Uterus (tissue), 4 donors: ENCODE measurements around the gene FUCA1. TPM values are rescaled to one million over a fixed set of nuclear protein-coding genes. Genes with fewer than 3 reads are reported as not detected.
A peak's percentile ranks its signal among the peaks of the same experiment; 100 is the strongest.
"Not testable (repeated sequence)": the region's sequence is repeated elsewhere in the genome, so short reads cannot be mapped to it uniquely, and the experiment has no call there.

ENCODE experiments used
- DNase-seq, 2 donors: peaks; one replicate each; pipeline ENCODE4 v3.0.0-alpha.2; 2019 to 2020
- H3K27ac ChIP-seq, 2 donors: fragments of 200-600 bp; sonication (generic); 1 replicate in 1 of 2; 2 replicates in 1 of 2; pipeline ENCODE4 v1.5.1; 2016 to 2018
- H3K27me3 ChIP-seq, 2 donors: fragments of 200-600 bp; sonication (generic); one replicate each; pipeline ENCODE4 v1.5.1; 2018 to 2019; ENCODE audit warnings: control low read depth in 1 of 2
- H3K36me3 ChIP-seq, 2 donors: fragments of 200-600 bp; sonication (generic); one replicate each; pipeline ENCODE4 v1.5.1; 2019; ENCODE audit warnings: control low read depth in 1 of 2
- H3K4me1 ChIP-seq, 2 donors: fragments of 200-600 bp; sonication (generic); one replicate each; pipeline ENCODE4 v1.5.1; 2018 to 2019; ENCODE audit warnings: control low read depth in 1 of 2
- H3K4me3 ChIP-seq, 2 donors: fragments of 200-600 bp; sonication (generic); 1 replicate in 1 of 2; 2 replicates in 1 of 2; pipeline ENCODE4 v1.5.1; 2018 to 2019; ENCODE audit warnings: mild to moderate bottlenecking in 1 of 2
- H3K9me3 ChIP-seq, 2 donors: fragments of 200-600 bp; sonication (generic); one replicate each; pipeline ENCODE4 v1.5.1; 2019; ENCODE audit warnings: control low read depth in 1 of 2
- CTCF ChIP-seq, 4 experiments: fragments of 200-600 bp in 2 of 4; fragments of 450-650 bp in 2 of 4; sonication (generic) in 2 of 4; IDR thresholded peaks; one replicate each; pipeline ENCODE4 v1.5.1; 2016 to 2019; ENCODE audit warnings: antibody characterized with exemption in 4 of 4, mild to moderate bottlenecking in 2 of 4, moderate library complexity in 1 of 4
- POLR2A ChIP-seq, 2 donors: fragments of 450-650 bp; IDR thresholded peaks; one replicate each; pipeline ENCODE4 v1.6.1; 2016; ENCODE audit warnings: antibody characterized with exemption in 2 of 2, mild to moderate bottlenecking in 1 of 2, moderate library complexity in 1 of 2
- intact Hi-C: fragments of 100-400 bp; cut with DNase I; formaldehyde crosslinking; loops from one replicate; pipeline ENCODE4 v1.15.1; 2023; ENCODE audit warnings: low total_unique reads
- total RNA-seq, 4 donors: library from RNA; depleted of rRNA in 3 of 4; stranded (reverse); fragments of >200 nt in 3 of 4; gene quantifications; one replicate each; pipeline versions ENCODE4 v1.1.0 to v1.2.4, GENCODE V29; 2014 to 2023
- donor health status: DM: yes; HTN: yes; CAD: no.

FUCA1 gene
- total RNA-seq, 4 donors from 2014 or later: 1.8 to 50.0 (median 23.0) TPM

- no peaks in the 10 kb centered on the region for H3K4me1 ChIP-seq
- TF ChIP-seq CTCF (IDR thresholded peaks at IDR 0.05) (no peak), POLR2A (IDR thresholded peaks at IDR 0.05) (no peak)
- no peak overlapping the region for H3K27ac ChIP-seq
- no peaks in the 10 kb centered on the region for H3K36me3 ChIP-seq
- no peaks in the 10 kb centered on the region for H3K9me3 ChIP-seq
- no peak overlapping the region for H3K4me3 ChIP-seq
- no peak for DNase-seq
- intact Hi-C loops: no loop called here
- no peaks in the 10 kb centered on the region for H3K27me3 ChIP-seq
Observed at GRCh38 chr1:23843644-23844043, 24.4 kb downstream of the FUCA1 start.

DNA sequence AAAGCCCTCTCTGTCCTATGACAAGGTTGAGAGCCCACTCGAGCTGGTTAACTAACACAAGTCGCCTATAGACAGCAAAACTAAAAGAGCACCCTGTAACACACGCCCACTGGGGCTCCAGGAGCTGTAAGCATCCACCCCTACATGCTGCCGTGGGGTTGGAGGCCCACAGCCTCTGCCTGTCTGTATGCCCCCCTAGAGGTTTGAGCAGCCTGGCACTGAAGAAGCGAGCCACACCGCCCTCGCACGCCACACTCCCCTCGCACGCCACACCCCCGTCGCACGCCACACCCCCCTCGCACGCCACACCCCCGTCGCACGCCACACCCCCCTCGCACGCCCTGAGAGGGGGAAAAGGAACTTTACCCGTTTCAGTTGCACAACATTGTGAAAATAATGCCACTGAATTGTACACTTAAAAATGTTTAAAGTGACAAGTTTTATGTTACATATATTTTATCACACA, 29.7 kb downstream of the FUCA1 start:
- Histone ChIP-seq H3K4me1 (no peaks in the 10 kb centered on the region), H3K36me3 (no peaks in the 10 kb centered on the region), H3K27me3 (no peaks in the 10 kb centered on the region), H3K27ac (no peak overlapping the region), H3K9me3 (no peaks in the 10 kb centered on the region), H3K4me3 (peak overlapping the region in 1 of 2 donors; percentile 28)
- intact Hi-C loops: no loop called here
- no peak for TF ChIP-seq CTCF (IDR thresholded peaks at IDR 0.05)
- TF ChIP-seq POLR2A (IDR thresholded peaks at IDR 0.05): no peak
- peak; percentile 53 to 57 for DNase-seq

DNA sequence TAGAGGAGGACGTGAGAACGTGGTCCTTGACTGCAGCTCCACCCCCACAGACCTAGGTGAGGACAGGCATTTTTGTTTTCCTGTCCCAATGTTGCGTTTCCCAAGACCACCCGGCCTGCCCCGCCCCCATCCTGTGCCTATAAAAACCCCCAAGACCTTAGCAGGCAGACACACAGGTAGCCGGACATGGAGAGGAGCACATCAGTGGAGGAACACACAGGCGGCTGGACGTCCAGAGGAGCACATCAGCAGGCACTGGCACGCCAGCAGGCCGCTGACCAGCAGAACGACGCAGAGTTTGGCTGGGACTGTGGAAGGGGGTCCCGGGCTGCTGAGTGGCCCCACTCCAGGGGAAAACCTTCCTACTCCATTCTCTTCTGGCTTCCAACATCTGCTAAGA, 30.2 kb downstream of the FUCA1 start:
- intact Hi-C loops: no loop called here
- Histone ChIP-seq H3K4me3 (peak overlapping the region in 1 of 2 donors; percentile 28), H3K4me1 (no peaks in the 10 kb centered on the region), H3K9me3 (no peaks in the 10 kb centered on the region), H3K27me3 (no peaks in the 10 kb centered on the region), H3K27ac (no peak overlapping the region), H3K36me3 (no peaks in the 10 kb centered on the region)
- no peak for DNase-seq
- no peak for TF ChIP-seq CTCF (IDR thresholded peaks at IDR 0.05)
- TF ChIP-seq POLR2A (IDR thresholded peaks at IDR 0.05): no peak

GRCh38 chr1:23836037-23836436, 32.1 kb downstream of the FUCA1 start:
- no peaks in the 10 kb centered on the region for H3K36me3 ChIP-seq
- DNase-seq: no peak
- TF ChIP-seq CTCF (IDR thresholded peaks at IDR 0.05) (no peak), POLR2A (IDR thresholded peaks at IDR 0.05) (no peak)
- no peaks in the 10 kb centered on the region for H3K9me3 ChIP-seq
- no peaks in the 10 kb centered on the region for H3K27me3 ChIP-seq
- no peaks in the 10 kb centered on the region for H3K4me1 ChIP-seq
- intact Hi-C loops: no loop called here
- no peak overlapping the region for H3K27ac ChIP-seq
- no peak overlapping the region for H3K4me3 ChIP-seq

- H3K27ac ChIP-seq, intact Hi-C loops, H3K4me1 ChIP-seq, H3K9me3 ChIP-seq, H3K4me3 ChIP-seq, H3K27me3 ChIP-seq, H3K36me3 ChIP-seq, DNase-seq: not testable (repeated sequence)
Observed at GRCh38 chr1:23834156-23834555, 33.9 kb downstream of the FUCA1 start.

DNA sequence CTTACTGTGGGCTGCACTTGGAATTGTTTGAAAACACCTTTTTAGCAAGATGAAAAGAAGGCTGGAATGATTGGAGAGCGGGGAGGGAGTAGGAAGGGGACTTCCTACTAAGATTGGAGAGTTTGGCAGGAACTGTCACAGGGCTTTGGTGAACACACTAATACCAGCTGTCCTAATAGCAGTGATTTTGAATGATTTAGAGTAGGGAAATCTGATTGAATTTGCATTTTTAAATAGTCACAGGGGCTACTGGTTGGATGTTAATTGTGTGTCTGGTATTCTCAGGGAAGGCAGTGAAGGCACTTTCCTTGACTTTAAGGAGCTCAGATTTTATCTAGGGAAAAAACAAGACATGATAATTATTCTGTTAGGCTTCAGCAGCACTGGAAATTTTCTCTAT, 40.4 kb downstream of the FUCA1 start:
- H3K4me1 ChIP-seq: no peaks in the 10 kb centered on the region
- intact Hi-C loops: no loop called here
- no peaks in the 10 kb centered on the region for H3K27me3 ChIP-seq
- H3K27ac ChIP-seq: no peak overlapping the region
- no peaks in the 10 kb centered on the region for H3K36me3 ChIP-seq
- no peaks in the 10 kb centered on the region for H3K9me3 ChIP-seq
- H3K4me3 ChIP-seq: no peak overlapping the region
- no peak for TF ChIP-seq POLR2A (IDR thresholded peaks at IDR 0.05)
- TF ChIP-seq CTCF (IDR thresholded peaks at IDR 0.05): no peak
- no peak for DNase-seq

GRCh38 chr1:23826590-23826989, 41.5 kb downstream of the FUCA1 start:
- DNase-seq, H3K36me3 ChIP-seq, H3K27me3 ChIP-seq, H3K27ac ChIP-seq, H3K4me3 ChIP-seq, H3K4me1 ChIP-seq, H3K9me3 ChIP-seq, intact Hi-C loops: not testable (repeated sequence)
